ENCODE data around the gene NFKBIL1.

Gene NFKBIL1

GRCh38 chr6:31559958-31560696 is 12.7 kb downstream of the NFKBIL1 start:
- peak overlapping the region; percentile 58 for H3K4me3 ChIP-seq (ENCODE audit: low read depth, low read length)
- TF ChIP-seq CTCF (IDR thresholded peaks at IDR 0.05; ENCODE audit: insufficient read depth, low read depth, low read length, missing control alignments): no peak
- DNase-seq (ENCODE audit: low read depth): peak; percentile 95

GRCh38 chr6:31560697-31561058 is 13.3 kb downstream of the NFKBIL1 start:
- peak overlapping the region; percentile 12 for H3K4me3 ChIP-seq (ENCODE audit: low read depth, low read length)
- DNase-seq (ENCODE audit: low read depth): peak; percentile 9
- TF ChIP-seq CTCF (IDR thresholded peaks at IDR 0.05; ENCODE audit: insufficient read depth, low read depth, low read length, missing control alignments): no peak

- peak; percentile 83 for DNase-seq (ENCODE audit: low read depth)
- peak overlapping the region; percentile 12 for H3K4me3 ChIP-seq (ENCODE audit: low read depth, low read length)
- TF ChIP-seq CTCF (IDR thresholded peaks at IDR 0.05; ENCODE audit: insufficient read depth, low read depth, low read length, missing control alignments): no peak
These were observed 20.3 kb downstream of the NFKBIL1 start for GRCh38 chr6:31567531-31568370.

GRCh38 chr6:31568537-31568961 is 21.1 kb downstream of the NFKBIL1 start:
- peak; percentile 94 for DNase-seq (ENCODE audit: low read depth)
- H3K4me3 ChIP-seq (ENCODE audit: low read depth, low read length): peak overlapping the region; percentile 36
- TF ChIP-seq CTCF (IDR thresholded peaks at IDR 0.05; ENCODE audit: insufficient read depth, low read depth, low read length, missing control alignments): no peak

- H3K4me3 ChIP-seq (ENCODE audit: low read depth, low read length): peak overlapping the region; percentile 16; the same call in 1 of the 2 replicates
These were observed 22.6 kb downstream of the NFKBIL1 start for GRCh38 chr6:31569861-31570536.

More at GRCh38 chr6:31569861-31570536, 22.6 kb downstream of the NFKBIL1 start:
- TF ChIP-seq CTCF (IDR thresholded peaks at IDR 0.05; ENCODE audit: insufficient read depth, low read depth, low read length, missing control alignments): no peak
- DNase-seq (ENCODE audit: low read depth): no peak

Data from GM12865 (cell line).